Heart left ventricle (tissue), 16 donors: ENCODE data around the gene DDIT4. TPM values are rescaled to one million over a fixed set of nuclear protein-coding genes. Genes with fewer than 3 reads are reported as not detected.

ENCODE experiments used
- ATAC-seq, 4 donors: fragments of 200-7000 bp; cut with Tn5 transposase; one replicate each; pipeline ENCODE4 v1.9.1; 2020 to 2022; ENCODE audit warnings: moderate library complexity in 4 of 4, mild to moderate bottlenecking in 3 of 4, moderate number of reproducible peaks in 1 of 4
- DNase-seq, 5 donors: peaks; one replicate each; pipeline ENCODE4 v3.0.0-alpha.2; 2020
- H3K27ac ChIP-seq, 12 donors: fragments of 200-600 bp; sonication (generic) in 4 of 12; one replicate each; pipeline versions ENCODE4 v1.5.0 to v1.8.0; 2016 to 2022; ENCODE audit warnings: mild to moderate bottlenecking in 2 of 12
- H3K27me3 ChIP-seq, 9 donors: fragments of 200-600 bp; sonication (generic) in 2 of 9; one replicate each; pipeline versions ENCODE4 v1.5.1 to v1.8.0; 2016 to 2022; ENCODE audit warnings: mild to moderate bottlenecking in 3 of 9
- H3K36me3 ChIP-seq, 9 donors: fragments of 200-600 bp; sonication (generic) in 2 of 9; one replicate each; pipeline versions ENCODE4 v1.5.0 to v1.8.0; 2018 to 2022; ENCODE audit warnings: mild to moderate bottlenecking in 2 of 9
- H3K4me1 ChIP-seq, 12 donors: fragments of 200-600 bp; sonication (generic) in 4 of 12; one replicate each; pipeline versions ENCODE4 v1.5.0 to v1.8.0; 2016 to 2022; ENCODE audit warnings: mild to moderate bottlenecking in 3 of 12
- H3K4me3 ChIP-seq, 12 donors: fragments of 200-600 bp; sonication (generic) in 4 of 12; one replicate each; pipeline versions ENCODE4 v1.5.0 to v1.8.0; 2017 to 2022; ENCODE audit warnings: mild to moderate bottlenecking in 9 of 12, moderate library complexity in 4 of 12
- H3K9me3 ChIP-seq, 12 donors: fragments of 200-600 bp; sonication (generic) in 4 of 12; one replicate each; pipeline versions ENCODE4 v1.5.0 to v1.8.0; 2016 to 2022; ENCODE audit warnings: mild to moderate bottlenecking in 1 of 12
- CTCF ChIP-seq, 12 donors: fragments of 200-600 bp; sonication (generic) in 4 of 12; IDR thresholded peaks; one replicate each; pipeline versions ENCODE4 v1.5.0 to v1.8.0; 2018 to 2022; ENCODE audit warnings: antibody characterized with exemption in 12 of 12, mild to moderate bottlenecking in 5 of 12
- POLR2A ChIP-seq, 2 donors: fragments of 450-650 bp; IDR thresholded peaks; one replicate each; pipeline ENCODE4 v1.6.1; 2017; ENCODE audit warnings: antibody characterized with exemption in 2 of 2, mild to moderate bottlenecking in 2 of 2, moderate library complexity in 2 of 2
- WGBS, 4 donors: extraction: QIAGEN DNeasy Blood & Tissue Kit in 2 of 4; methylation state at CpG; one replicate each; pipeline versions ENCODE4 v1.1.5 to v1.1.7; 2013 to 2018; 5-methylcytosine and 5-hydroxymethylcytosine counted together
- intact Hi-C, 10 donors: fragments of 100-400 bp; cut with DNase I; formaldehyde crosslinking; loops; one replicate each; pipeline versions ENCODE4 v1.11.1 to v1.14.2; 2022
- polyA plus RNA-seq, 2 donors: library from polyadenylated mRNA; stranded (reverse); fragments of 200-250 nt; gene quantifications; one replicate each; pipeline ENCODE4 v1.2.3, GENCODE V29; 2013
- total RNA-seq, 9 donors: library from RNA; depleted of rRNA in 2 of 9; stranded (reverse); fragments of >200 nt in 2 of 9; fragmentation: NEBNext Ultra II Directional in 3 of 9; extraction: Animal tissue kit (Norgen Biotek cat#: 25700) in 3 of 9; gene quantifications; one replicate each; pipeline versions ENCODE4 v1.1.0 to v1.2.4, GENCODE V29; 2016 to 2023
- donor health status: ischemic (EF 13 %, LVEDD 7.1; RV severe dilation, severe dysfunction).
- donor health status: healthy with polysubstance abuse.
- donor health status: DM: no; HTN: yes; CAD: no.
- donor health status: DM: no; HTN: no; CAD: no.
- donor health status: ischemic (EF 25% LVEDD 6.9; RV normal size, moderate dysfunction).
- donor health status: ischemic (EF 25% LVEDD 5.7; RV mildly dilated, moderate dysfunction).
- donor health status: healthy.
- donor health status: DM: yes; HTN: yes; CAD: no.
- donor health status: ischemic (EF 35%, LVEDD 5.7; RV mildly dilated, moderate dysfunction).
- donor health status: nonischemic (EF 11% LVEDD 7.7; RV severe dilation, severe dysfunction).
- donor health status: DM: yes; HTN: yes; CAD: no.
- donor health status: PGD.
- donor health status: ischemic (EF 29% LVEDD 5.4; RV normal size, mild dysfunction).
- donor health status: nonischemic (EF 23%, LVEDD 6.1; RV moderate dilation, normal function).

The DDIT4 gene
- total and polyA plus RNA-seq, 11 donors, result 14.6 to 112 (median 47.6) TPM

DNA sequence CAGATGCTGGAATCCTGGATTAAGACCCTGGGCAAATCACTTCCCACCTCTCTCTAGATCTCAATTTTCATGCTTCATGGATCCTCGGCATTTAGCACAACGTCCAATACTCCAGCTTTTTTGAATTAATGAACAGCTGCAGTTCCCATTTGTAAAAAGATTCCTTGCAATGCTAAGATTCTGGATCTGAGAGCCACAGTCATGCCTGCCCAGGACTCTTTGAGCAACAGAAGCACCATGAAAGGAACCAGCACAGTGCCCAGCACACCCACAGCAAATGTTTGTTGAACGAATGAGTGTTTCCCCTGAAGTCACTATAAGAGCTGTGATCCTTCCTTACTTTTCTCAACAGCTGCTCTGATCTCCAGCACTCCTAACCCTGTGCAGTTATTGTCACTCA, 20.8 kb upstream of the DDIT4 start:
- peak overlapping the region; percentile 74 to 97 (median 94) for H3K27ac ChIP-seq
- no peak for DNase-seq
- peaks cover 35 to 98% (median 84%) of the 10 kb centered on the region in 12 donors for H3K4me1 ChIP-seq
- no peak for TF ChIP-seq POLR2A (IDR thresholded peaks at IDR 0.05)
- no peak for TF ChIP-seq CTCF (IDR thresholded peaks at IDR 0.05)
- no peaks in the 10 kb centered on the region for H3K36me3 ChIP-seq
- intact Hi-C loops, result no loop called here
- no peaks in the 10 kb centered on the region for H3K27me3 ChIP-seq
- 62 to 79% (median 70%) methylated on average over 3 of the region's 3 CpGs for WGBS, 4 donors
- H3K4me3 ChIP-seq, result no peak overlapping the region
- H3K9me3 ChIP-seq, result no peaks in the 10 kb centered on the region
- ATAC-seq, result no peak

DNA sequence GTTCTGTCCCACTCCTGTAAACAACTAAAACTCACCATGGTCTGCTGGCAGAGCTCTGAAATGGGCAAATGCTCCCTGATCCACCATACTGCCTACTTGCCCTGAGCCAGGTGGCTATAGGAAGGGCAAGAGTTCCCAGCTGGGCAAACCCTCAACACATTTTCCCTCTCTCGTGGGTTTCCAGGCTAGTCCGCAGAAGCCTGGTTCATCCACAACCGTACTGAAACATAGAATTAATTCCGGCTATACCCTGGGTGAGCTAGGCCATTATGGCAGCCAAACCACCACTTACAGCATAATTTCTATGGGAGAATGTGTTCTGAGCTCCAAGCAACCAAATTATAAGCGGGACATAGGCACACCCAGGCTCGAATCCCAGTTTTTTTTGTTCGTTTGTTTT, 20.1 kb upstream of the DDIT4 start:
- H3K4me3 ChIP-seq, result no peak overlapping the region
- no peaks in the 10 kb centered on the region for H3K27me3 ChIP-seq
- intact Hi-C loops, result no loop called here
- no peaks in the 10 kb centered on the region for H3K9me3 ChIP-seq
- WGBS, 4 donors, result 82 to 90% (median 87%) methylated on average over 7 of the region's 7 CpGs
- no peak for ATAC-seq
- H3K36me3 ChIP-seq, result no peaks in the 10 kb centered on the region
- H3K4me1 ChIP-seq, result peaks cover 31 to 96% (median 78%) of the 10 kb centered on the region in 12 donors
- TF ChIP-seq POLR2A (IDR thresholded peaks at IDR 0.05) (no peak), CTCF (IDR thresholded peaks at IDR 0.05) (no peak)
- no peak for DNase-seq
- H3K27ac ChIP-seq, result peak overlapping the region; percentile 74 to 97 (median 94)

GRCh38 chr10:72254813-72255568, 18.7 kb upstream of the DDIT4 start:
- Histone ChIP-seq H3K4me3 (peak overlapping the region in 7 of 12 donors; percentile 4 to 31 (median 23)), H3K27me3 (no peaks in the 10 kb centered on the region), H3K27ac (peak overlapping the region; percentile 74 to 97 (median 94)), H3K36me3 (no peaks in the 10 kb centered on the region), H3K9me3 (no peaks in the 10 kb centered on the region), H3K4me1 (peaks cover 34 to 96% (median 78%) of the 10 kb centered on the region in 12 donors)
- 5 to 12% (median 8%) methylated on average over 13 to 15 of the region's 15 CpGs for WGBS, 4 donors
- ATAC-seq (peak; percentile 92 to 95 (median 92)), DNase-seq (peak; percentile 87 to 96 (median 93))
- peak in 1 of 2 donors; percentile 67 for TF ChIP-seq POLR2A (IDR thresholded peaks at IDR 0.05)
- TF ChIP-seq CTCF (IDR thresholded peaks at IDR 0.05), result peak in 3 of 12 donors; percentile 8 to 23 (median 13)
- intact Hi-C loops, result loop anchor here in 3 of 10 donors (2.0 to 5.0 kb wide), 2 partner anchors 18 to 72 kb away; partner anchors contain the start of gene DDIT4 (in 2 of the 3)

DNA sequence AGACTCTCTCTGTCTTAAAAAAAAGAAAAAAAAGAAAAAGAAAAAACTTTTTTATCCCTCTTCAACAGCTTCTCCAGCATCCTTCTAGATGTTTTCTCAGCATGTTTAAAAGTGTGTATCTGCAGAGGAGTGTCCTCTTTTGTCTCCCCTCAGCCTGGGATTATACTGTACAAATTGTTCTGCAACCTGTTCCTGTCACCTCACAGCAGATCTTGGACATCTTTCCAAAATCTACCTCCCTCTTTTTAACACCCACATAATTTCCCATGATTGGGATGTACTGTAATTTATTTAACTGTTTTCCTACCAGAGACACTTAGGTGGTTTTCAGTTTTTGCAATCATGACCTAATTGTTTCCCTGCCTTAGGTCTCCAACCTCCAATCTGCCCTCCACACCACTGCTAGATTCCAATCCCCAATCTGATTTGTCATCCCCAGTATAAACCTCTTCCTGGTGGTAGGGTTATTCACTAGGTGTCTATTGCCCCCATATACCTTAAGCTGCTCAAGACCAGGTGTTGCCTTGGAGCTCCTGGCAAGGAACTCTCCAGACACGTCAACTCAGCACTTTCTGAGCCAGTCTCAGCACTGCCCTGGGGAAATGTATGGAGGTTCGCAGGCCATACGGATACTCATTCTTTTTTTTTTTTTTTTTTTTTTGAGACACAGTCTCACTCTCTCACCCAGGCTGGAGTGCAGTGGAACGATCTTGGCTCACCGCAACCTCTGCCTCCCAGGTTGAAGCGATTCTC, 17.6 kb upstream of the DDIT4 start:
- no peaks in the 10 kb centered on the region for H3K9me3 ChIP-seq
- H3K4me1 ChIP-seq, result peaks cover 40 to 93% (median 78%) of the 10 kb centered on the region in 12 donors
- H3K4me3 ChIP-seq, result no peak overlapping the region
- DNase-seq, result no peak
- H3K36me3 ChIP-seq, result no peaks in the 10 kb centered on the region
- intact Hi-C loops, result loop anchor here in 3 of 10 donors (2.0 to 5.0 kb wide), 2 partner anchors 17 to 71 kb away; partner anchors contain the start of gene DDIT4 (in 2 of the 3)
- TF ChIP-seq CTCF (IDR thresholded peaks at IDR 0.05) (no peak), POLR2A (IDR thresholded peaks at IDR 0.05) (no peak)
- H3K27me3 ChIP-seq, result no peaks in the 10 kb centered on the region
- peak overlapping the region; percentile 74 to 97 (median 94) for H3K27ac ChIP-seq
- no peak for ATAC-seq
- WGBS, 4 donors, result 93 to 96% (median 94%) methylated on average over 6 of the region's 6 CpGs
